Mucosa of stomach (tissue), 1 donor: Measurements from ENCODE around the gene GFY.

Experiments
- H3K27me3 ChIP-seq: one replicate; pipeline ENCODE4 v1.7.0; 2013; ENCODE audit warnings: mild to moderate bottlenecking, low read length; ENCODE audit not compliant: control insufficient read depth, insufficient read depth
- H3K36me3 ChIP-seq: one replicate; pipeline ENCODE4 v1.7.0; 2013; ENCODE audit warnings: low read length; ENCODE audit not compliant: control insufficient read depth, insufficient read depth
- H3K4me1 ChIP-seq: one replicate; pipeline ENCODE4 v1.7.0; 2013; ENCODE audit warnings: mild to moderate bottlenecking, low read length; ENCODE audit not compliant: control insufficient read depth, insufficient read depth
- H3K4me3 ChIP-seq: one replicate; pipeline ENCODE4 v1.7.0; 2013; ENCODE audit warnings: low read length
- H3K9ac ChIP-seq: one replicate; pipeline ENCODE4 v1.7.0; 2013; ENCODE audit warnings: mild to moderate bottlenecking, low read length, moderate library complexity
- H3K9me3 ChIP-seq: one replicate; pipeline ENCODE4 v1.7.0; 2013; ENCODE audit warnings: mild to moderate bottlenecking, low read length, moderate library complexity; ENCODE audit not compliant: control insufficient read depth
- donor health status: Pancreatic carcinoma.

The GFY gene

GRCh38 chr19:49425178-49425577, at the start of gene GFY:
GFY (plus strand) TSS chr19:49425388; CDS start chr19:49426431, 1,043 bp downstream.
- no peak within 1 kb of the TSS for H3K9ac ChIP-seq
- peaks cover 97% of the 10 kb centered on the region for H3K27me3 ChIP-seq
- H3K9me3 ChIP-seq, result no peaks in the 10 kb centered on the region
- H3K36me3 ChIP-seq, result no peaks in the 10 kb centered on the region
- peaks cover 16% of the 10 kb centered on the region for H3K4me1 ChIP-seq
- no peak within 1 kb of the TSS for H3K4me3 ChIP-seq

GRCh38 chr19:49378512-49378911, 46.7 kb upstream of the GFY start:
- H3K4me1 ChIP-seq, result no peaks in the 10 kb centered on the region
- H3K4me3 ChIP-seq, result no peak overlapping the region

GRCh38 chr19:49380391-49380790, 44.8 kb upstream of the GFY start:
- Histone ChIP-seq H3K4me3 (no peak overlapping the region), H3K9ac (no peak overlapping the region), H3K4me1 (no peaks in the 10 kb centered on the region), H3K36me3 (no peaks in the 10 kb centered on the region), H3K9me3 (no peaks in the 10 kb centered on the region), H3K27me3 (no peaks in the 10 kb centered on the region)

More at GRCh38 chr19:49378512-49378911, 46.7 kb upstream of the GFY start:
- Histone ChIP-seq H3K9ac (no peak overlapping the region), H3K27me3 (peaks cover 4% of the 10 kb centered on the region), H3K36me3 (no peaks in the 10 kb centered on the region), H3K9me3 (no peaks in the 10 kb centered on the region)

GRCh38 chr19:49382639-49383038, 42.5 kb upstream of the GFY start:
- H3K9me3 ChIP-seq, result no peaks in the 10 kb centered on the region
- no peaks in the 10 kb centered on the region for H3K27me3 ChIP-seq
- no peak overlapping the region for H3K9ac ChIP-seq
- no peaks in the 10 kb centered on the region for H3K4me1 ChIP-seq
- no peak overlapping the region for H3K4me3 ChIP-seq
- H3K36me3 ChIP-seq, result no peaks in the 10 kb centered on the region

- Histone ChIP-seq H3K36me3 (no peaks in the 10 kb centered on the region), H3K4me3 (no peak overlapping the region), H3K27me3 (no peaks in the 10 kb centered on the region), H3K9ac (no peak overlapping the region), H3K9me3 (no peaks in the 10 kb centered on the region), H3K4me1 (no peaks in the 10 kb centered on the region)
Observed at GRCh38 chr19:49383599-49383998, 41.6 kb upstream of the GFY start.

- H3K36me3 ChIP-seq, result no peaks in the 10 kb centered on the region
- H3K9me3 ChIP-seq, result no peaks in the 10 kb centered on the region
- no peak within 1 kb of the TSS for H3K4me3 ChIP-seq
- H3K9ac ChIP-seq, result no peak within 1 kb of the TSS
- H3K27me3 ChIP-seq, result peaks cover 15% of the 10 kb centered on the region
- no peaks in the 10 kb centered on the region for H3K4me1 ChIP-seq
Observed at GRCh38 chr19:49387936-49388372, 37.2 kb upstream of the GFY start, which contains the start of gene KASH5. KASH5 (plus strand) TSS chr19:49388249; CDS start chr19:49390884, 2,635 bp downstream.

GRCh38 chr19:49389406-49389805, 35.8 kb upstream of the GFY start:
- H3K9ac ChIP-seq, result no peak overlapping the region
- H3K36me3 ChIP-seq, result no peaks in the 10 kb centered on the region
- H3K4me3 ChIP-seq, result no peak overlapping the region
- peaks cover 15% of the 10 kb centered on the region for H3K27me3 ChIP-seq
- no peaks in the 10 kb centered on the region for H3K9me3 ChIP-seq
- no peaks in the 10 kb centered on the region for H3K4me1 ChIP-seq

- Histone ChIP-seq H3K4me3 (no peak overlapping the region), H3K27me3 (peaks cover 15% of the 10 kb centered on the region)
Observed at GRCh38 chr19:49390131-49390928, 34.9 kb upstream of the GFY start.

GRCh38 chr19:49390929-49391359, 34.2 kb upstream of the GFY start:
- no peaks in the 10 kb centered on the region for H3K36me3 ChIP-seq
- no peaks in the 10 kb centered on the region for H3K4me1 ChIP-seq
- H3K9me3 ChIP-seq, result no peaks in the 10 kb centered on the region
- no peak overlapping the region for H3K4me3 ChIP-seq
- peaks cover 15% of the 10 kb centered on the region for H3K27me3 ChIP-seq
- no peak overlapping the region for H3K9ac ChIP-seq

More at GRCh38 chr19:49390131-49390928, 34.9 kb upstream of the GFY start:
- no peaks in the 10 kb centered on the region for H3K36me3 ChIP-seq
- H3K4me1 ChIP-seq, result no peaks in the 10 kb centered on the region
- no peak overlapping the region for H3K9ac ChIP-seq
- no peaks in the 10 kb centered on the region for H3K9me3 ChIP-seq

- Histone ChIP-seq H3K36me3 (no peaks in the 10 kb centered on the region), H3K27me3 (peaks cover 15% of the 10 kb centered on the region), H3K9me3 (no peaks in the 10 kb centered on the region), H3K4me1 (no peaks in the 10 kb centered on the region), H3K4me3 (no peak overlapping the region), H3K9ac (no peak overlapping the region)
Observed at GRCh38 chr19:49391581-49392399, 33.4 kb upstream of the GFY start.

- H3K9ac ChIP-seq, result no peak overlapping the region
- H3K36me3 ChIP-seq, result no peaks in the 10 kb centered on the region
- no peaks in the 10 kb centered on the region for H3K4me1 ChIP-seq
- no peaks in the 10 kb centered on the region for H3K9me3 ChIP-seq
- peaks cover 19% of the 10 kb centered on the region for H3K27me3 ChIP-seq
- H3K4me3 ChIP-seq, result no peak overlapping the region
Observed at GRCh38 chr19:49393881-49394280, 31.3 kb upstream of the GFY start.
